SU-DHL-6 (cell line): Measurements from ENCODE around the gene VSIG8.

ENCODE experiments used
- H2AFZ ChIP-seq: fragments of 200-600 bp; sonication (generic); 2 replicates; pipeline ENCODE4 v1.6.1; 2014; ENCODE audit warnings: low read depth, mild to moderate bottlenecking, moderate library complexity, mixed read lengths, antibody characterized with exemption, low read length; ENCODE audit not compliant: severe bottlenecking
- H3F3A ChIP-seq: fragments of 200-600 bp; shearing (Covaris generic); 2 replicates; pipeline ENCODE4 v1.6.0; 2016; ENCODE audit warnings: antibody characterized with exemption, mild to moderate bottlenecking; ENCODE audit not compliant: insufficient read depth
- H3K27ac ChIP-seq: fragments of 200-600 bp; sonication (generic); 2 replicates; pipeline ENCODE4 v1.5.1; 2016; ENCODE audit warnings: low read depth, mild to moderate bottlenecking, low read length, moderate library complexity, mixed read lengths
- H3K27me3 ChIP-seq: fragments of 200-600 bp; sonication (generic), shearing (Covaris generic); 2 replicates; pipeline ENCODE4 v1.6.0; 2014; ENCODE audit warnings: mild to moderate bottlenecking, low read length
- H3K36me3 ChIP-seq: fragments of 200-600 bp; sonication (generic); 2 replicates; pipeline ENCODE4 v1.6.1; 2014; ENCODE audit warnings: mild to moderate bottlenecking, low read length, mixed read lengths
- H3K4me2 ChIP-seq: fragments of 300-600, 200-600 bp; shearing (Covaris generic), sonication (generic); 2 replicates; pipeline ENCODE4 v1.6.0; 2014; ENCODE audit warnings: low read length, low read depth, mild to moderate bottlenecking; ENCODE audit not compliant: poor library complexity, severe bottlenecking
- H3K4me3 ChIP-seq: fragments of 200-600 bp; sonication (generic); 2 replicates; pipeline ENCODE4 v1.5.1; 2014; ENCODE audit warnings: antibody characterized with exemption, low read length, mild to moderate bottlenecking, mixed read lengths; ENCODE audit not compliant: insufficient read depth, poor library complexity, severe bottlenecking
- H3K79me2 ChIP-seq: fragments of 200-600 bp; sonication (generic); 2 replicates; pipeline ENCODE4 v1.6.1; 2014; ENCODE audit warnings: mild to moderate bottlenecking, low read length, moderate library complexity; ENCODE audit not compliant: insufficient read depth
- H3K9ac ChIP-seq: fragments of 200-600 bp; sonication (generic); 2 replicates; pipeline ENCODE4 v1.7.0; 2014; ENCODE audit warnings: mild to moderate bottlenecking, low read length
- H3K9me2 ChIP-seq: fragments of 200-600 bp; sonication (generic); replicated peaks from 2 replicates; pipeline ENCODE4 v1.6.1; 2014; ENCODE audit warnings: low read length; ENCODE audit not compliant: insufficient read depth
- H3K9me3 ChIP-seq: fragments of 200-600 bp; sonication (generic); 2 replicates; pipeline ENCODE4 v1.6.1; 2014; ENCODE audit warnings: low read length, mixed read lengths; ENCODE audit not compliant: insufficient read depth
- H4K20me1 ChIP-seq: fragments of 200-600 bp; sonication (generic); 2 replicates; pipeline ENCODE4 v1.6.1; 2014; ENCODE audit warnings: low read depth, mild to moderate bottlenecking, antibody characterized with exemption, low read length, moderate library complexity, mixed read lengths
- EZH2phosphoT487 ChIP-seq: fragments of 200-600 bp; sonication (generic), shearing (Covaris generic); conservative IDR thresholded peaks from 2 replicates; pipeline ENCODE4 v1.6.1; 2018; ENCODE audit warnings: mild to moderate bottlenecking, antibody characterized with exemption, low read length, moderate library complexity, mixed read lengths
- TF ChIP-seq, protein P1 (sequence below): fragments of 200-600 bp; sonication (generic); IDR thresholded peaks from one replicate; pipeline ENCODE4 v1.5.1; 2017; ENCODE audit warnings: antibody characterized with exemption, mild to moderate bottlenecking, low read length, moderate library complexity; ENCODE audit not compliant: insufficient read depth, poor library complexity, severe bottlenecking

The VSIG8 gene

DNA sequence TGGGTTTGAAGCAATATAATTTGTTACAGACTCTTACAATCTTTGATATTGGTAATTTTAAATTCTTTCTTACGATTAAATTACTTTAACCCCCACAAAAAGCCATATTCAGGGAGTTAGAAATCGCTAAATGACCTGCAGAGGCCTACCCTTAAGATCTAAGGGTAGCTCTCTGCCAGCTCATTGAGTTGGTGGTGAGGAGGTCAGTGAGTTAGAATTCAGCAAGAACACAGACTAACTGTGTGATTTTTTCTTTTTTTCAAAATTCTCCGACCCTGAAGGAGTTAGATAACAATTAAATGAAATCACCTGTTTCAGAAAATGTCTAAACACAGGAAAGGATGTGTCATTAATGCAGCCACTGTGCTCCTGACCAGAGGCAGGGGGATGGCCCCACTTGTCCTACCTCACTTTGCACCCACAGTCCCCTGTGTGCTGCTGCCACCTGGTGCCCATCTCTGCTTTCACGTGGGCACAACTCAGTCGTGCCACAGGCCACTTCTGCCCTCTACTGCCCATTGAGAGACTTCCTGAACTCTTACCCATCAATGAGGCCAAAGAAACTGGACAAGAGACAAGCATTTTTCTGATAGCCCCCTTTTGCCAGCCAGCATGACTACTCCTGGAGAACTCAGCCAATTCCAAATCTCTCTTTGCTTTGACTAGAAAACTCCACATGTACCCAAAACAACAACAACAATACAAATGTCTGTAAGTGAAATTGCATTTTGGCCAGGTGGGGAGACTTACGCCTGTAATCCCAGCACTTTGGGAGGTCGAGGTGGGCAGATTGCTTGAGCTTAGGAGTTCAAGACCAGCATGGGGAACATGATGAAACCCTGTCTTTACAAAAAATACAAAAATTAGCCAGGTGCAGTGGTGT lies 29.1 kb upstream of the VSIG8 start:
- Histone ChIP-seq H3K36me3 (no peaks in the 10 kb centered on the region), H4K20me1 (no peaks in the 10 kb centered on the region), H2AFZ (no peak overlapping the region), H3K27ac (no peak overlapping the region), H3K9ac (no peak overlapping the region), H3K9me3 (no peaks in the 10 kb centered on the region), H3F3A (no peaks in the 10 kb centered on the region), H3K4me3 (no peak overlapping the region), H3K79me2 (no peaks in the 10 kb centered on the region), H3K9me2 (no peaks in the 10 kb centered on the region), H3K4me2 (no peak overlapping the region), H3K27me3 (no peaks in the 10 kb centered on the region)
- no peak for TF ChIP-seq EZH2phosphoT487
- TF ChIP-seq, protein P1, sequence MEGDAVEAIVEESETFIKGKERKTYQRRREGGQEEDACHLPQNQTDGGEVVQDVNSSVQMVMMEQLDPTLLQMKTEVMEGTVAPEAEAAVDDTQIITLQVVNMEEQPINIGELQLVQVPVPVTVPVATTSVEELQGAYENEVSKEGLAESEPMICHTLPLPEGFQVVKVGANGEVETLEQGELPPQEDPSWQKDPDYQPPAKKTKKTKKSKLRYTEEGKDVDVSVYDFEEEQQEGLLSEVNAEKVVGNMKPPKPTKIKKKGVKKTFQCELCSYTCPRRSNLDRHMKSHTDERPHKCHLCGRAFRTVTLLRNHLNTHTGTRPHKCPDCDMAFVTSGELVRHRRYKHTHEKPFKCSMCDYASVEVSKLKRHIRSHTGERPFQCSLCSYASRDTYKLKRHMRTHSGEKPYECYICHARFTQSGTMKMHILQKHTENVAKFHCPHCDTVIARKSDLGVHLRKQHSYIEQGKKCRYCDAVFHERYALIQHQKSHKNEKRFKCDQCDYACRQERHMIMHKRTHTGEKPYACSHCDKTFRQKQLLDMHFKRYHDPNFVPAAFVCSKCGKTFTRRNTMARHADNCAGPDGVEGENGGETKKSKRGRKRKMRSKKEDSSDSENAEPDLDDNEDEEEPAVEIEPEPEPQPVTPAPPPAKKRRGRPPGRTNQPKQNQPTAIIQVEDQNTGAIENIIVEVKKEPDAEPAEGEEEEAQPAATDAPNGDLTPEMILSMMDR, result peak; percentile 90

DNA sequence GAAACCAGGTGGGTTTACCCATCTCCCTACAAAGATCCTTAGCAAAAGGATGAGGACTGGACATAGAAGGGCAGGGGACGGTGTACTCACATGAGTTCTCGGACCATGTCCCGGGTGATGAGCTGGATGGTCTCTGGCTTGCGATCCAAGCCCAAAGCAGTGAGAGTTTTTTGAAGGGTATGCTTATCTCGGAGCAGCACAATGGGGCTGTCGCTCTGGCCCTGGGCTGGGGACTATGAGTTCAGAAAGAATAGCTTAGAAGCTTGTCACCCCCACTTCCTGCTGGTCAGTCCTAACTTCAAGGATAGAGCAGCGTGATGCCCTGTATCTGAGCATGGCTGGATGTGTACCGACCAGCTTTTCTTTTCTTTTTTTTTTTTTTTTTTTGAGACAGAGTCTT lies 27.9 kb upstream of the VSIG8 start:
- no peak overlapping the region for H3K9ac ChIP-seq

DNA sequence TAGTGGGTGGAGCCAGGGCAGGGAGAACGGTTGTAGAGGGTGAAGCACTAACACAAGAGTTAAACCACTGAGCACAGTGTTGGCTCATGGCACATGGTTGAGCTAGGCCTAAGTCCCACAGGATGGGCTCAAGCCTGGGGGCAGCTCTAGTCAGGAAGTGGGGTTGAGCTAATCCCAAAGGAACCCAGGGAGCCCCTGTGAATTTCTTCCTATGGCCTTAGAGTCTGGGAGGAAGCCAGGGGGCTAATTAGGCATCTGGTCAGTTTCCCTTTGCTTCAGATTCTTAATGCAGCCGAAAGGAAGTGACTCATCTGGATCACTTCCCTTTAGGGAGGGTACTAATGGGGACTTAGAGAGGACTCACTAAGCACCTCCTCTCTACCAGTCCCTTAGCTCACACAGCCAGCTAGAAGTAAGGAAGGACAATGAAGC lies 27.4 kb upstream of the VSIG8 start:
- Histone ChIP-seq H3F3A (no peaks in the 10 kb centered on the region), H3K36me3 (no peaks in the 10 kb centered on the region), H3K4me2 (no peak overlapping the region), H3K9me2 (no peaks in the 10 kb centered on the region), H3K27me3 (no peaks in the 10 kb centered on the region), H3K9ac (no peak overlapping the region), H2AFZ (no peak overlapping the region), H3K27ac (no peak overlapping the region), H3K4me3 (no peak overlapping the region), H4K20me1 (no peaks in the 10 kb centered on the region), H3K9me3 (no peaks in the 10 kb centered on the region), H3K79me2 (no peaks in the 10 kb centered on the region)
- no peak for TF ChIP-seq EZH2phosphoT487
- TF ChIP-seq, protein P1, result no peak

More for the DNA sequence above, 27.9 kb upstream of the VSIG8 start:
- Histone ChIP-seq H3K79me2 (no peaks in the 10 kb centered on the region), H2AFZ (no peak overlapping the region), H3K27ac (no peak overlapping the region), H4K20me1 (no peaks in the 10 kb centered on the region), H3K4me2 (no peak overlapping the region), H3K9me3 (no peaks in the 10 kb centered on the region), H3F3A (no peaks in the 10 kb centered on the region), H3K27me3 (no peaks in the 10 kb centered on the region), H3K4me3 (no peak overlapping the region), H3K36me3 (no peaks in the 10 kb centered on the region), H3K9me2 (no peaks in the 10 kb centered on the region)
- TF ChIP-seq, protein P1, result no peak
- TF ChIP-seq EZH2phosphoT487, result no peak
